Central memory CD8-positive, alpha-beta T cell (primary cell): ENCODE data around the gene TRA2B.
A peak's percentile ranks its signal among the peaks of the same experiment; 100 is the strongest.

Source experiments
- ATAC-seq: fragments of 150-1000 bp; cut with Tn5 transposase; replicated peaks from 2 replicates; pipeline ENCODE4 v1.10.0; 2022; ENCODE audit warnings: mild to moderate bottlenecking, moderate FRiP score, moderate number of reproducible peaks; ENCODE audit not compliant: poor library complexity, severe bottlenecking; ENCODE audit errors: extremely low read depth
- DNase-seq, 2 donors: peaks; one replicate each; pipeline ENCODE4 v3.0.0; 2021; ENCODE audit warnings: low spot score in 2 of 2
- H3K27ac Mint-ChIP-seq: one replicate; pipeline ENCODE4 v1.8.0; 2022; ENCODE audit warnings: low read depth, mild to moderate bottlenecking, moderate library complexity, mixed read lengths
- H3K27me3 Mint-ChIP-seq: one replicate; pipeline ENCODE4 v1.8.0; 2022; ENCODE audit warnings: mixed read lengths
- H3K36me3 Mint-ChIP-seq: one replicate; pipeline ENCODE4 v1.8.0; 2022; ENCODE audit warnings: mild to moderate bottlenecking, moderate library complexity, mixed read lengths; ENCODE audit not compliant: insufficient read depth
- H3K4me1 Mint-ChIP-seq: one replicate; pipeline ENCODE4 v1.8.0; 2022; ENCODE audit warnings: mixed read lengths
- H3K4me3 Mint-ChIP-seq: one replicate; pipeline ENCODE4 v1.8.0; 2022; ENCODE audit warnings: mild to moderate bottlenecking, moderate library complexity, mixed read lengths
- H3K9me3 Mint-ChIP-seq: one replicate; pipeline ENCODE4 v1.8.0; 2022; ENCODE audit warnings: mixed read lengths

Gene TRA2B

GRCh38 chr3:185942907-185943759, 5.3 kb upstream of the TRA2B start:
- ATAC-seq (peak; percentile 95), DNase-seq (peak; percentile 74 to 84)
- Mint-ChIP-seq H3K4me3 (peak overlapping the region; percentile 25), H3K9me3 (no peaks in the 10 kb centered on the region), H3K27ac (peak overlapping the region; percentile 44), H3K27me3 (no peaks in the 10 kb centered on the region), H3K36me3 (no peaks in the 10 kb centered on the region), H3K4me1 (peaks cover 14% of the 10 kb centered on the region)

- Mint-ChIP-seq H3K27me3 (no peaks in the 10 kb centered on the region), H3K36me3 (peaks cover 6% of the 10 kb centered on the region), H3K4me1 (peaks cover 20% of the 10 kb centered on the region), H3K27ac (peak overlapping the region; percentile 44), H3K9me3 (no peaks in the 10 kb centered on the region), H3K4me3 (no peak overlapping the region)
- DNase-seq (no peak), ATAC-seq (no peak)
These were observed 4.6 kb upstream of the TRA2B start for GRCh38 chr3:185942396-185942795.

- Mint-ChIP-seq H3K27ac (no peak overlapping the region), H3K27me3 (no peaks in the 10 kb centered on the region), H3K4me1 (peaks cover 27% of the 10 kb centered on the region), H3K4me3 (no peak overlapping the region), H3K36me3 (peaks cover 20% of the 10 kb centered on the region), H3K9me3 (no peaks in the 10 kb centered on the region)
- ATAC-seq: no peak
- DNase-seq: no peak
These were observed 3.1 kb upstream of the TRA2B start for GRCh38 chr3:185940951-185941350.

- no peak overlapping the region for H3K4me3 Mint-ChIP-seq
- no peaks in the 10 kb centered on the region for H3K27me3 Mint-ChIP-seq
- ATAC-seq: no peak
- DNase-seq: no peak
- H3K4me1 Mint-ChIP-seq: peaks cover 39% of the 10 kb centered on the region
- no peaks in the 10 kb centered on the region for H3K9me3 Mint-ChIP-seq
- H3K27ac Mint-ChIP-seq: no peak overlapping the region
- H3K36me3 Mint-ChIP-seq: peaks cover 31% of the 10 kb centered on the region
These were observed 1.9 kb upstream of the TRA2B start for GRCh38 chr3:185939721-185940120.

DNA sequence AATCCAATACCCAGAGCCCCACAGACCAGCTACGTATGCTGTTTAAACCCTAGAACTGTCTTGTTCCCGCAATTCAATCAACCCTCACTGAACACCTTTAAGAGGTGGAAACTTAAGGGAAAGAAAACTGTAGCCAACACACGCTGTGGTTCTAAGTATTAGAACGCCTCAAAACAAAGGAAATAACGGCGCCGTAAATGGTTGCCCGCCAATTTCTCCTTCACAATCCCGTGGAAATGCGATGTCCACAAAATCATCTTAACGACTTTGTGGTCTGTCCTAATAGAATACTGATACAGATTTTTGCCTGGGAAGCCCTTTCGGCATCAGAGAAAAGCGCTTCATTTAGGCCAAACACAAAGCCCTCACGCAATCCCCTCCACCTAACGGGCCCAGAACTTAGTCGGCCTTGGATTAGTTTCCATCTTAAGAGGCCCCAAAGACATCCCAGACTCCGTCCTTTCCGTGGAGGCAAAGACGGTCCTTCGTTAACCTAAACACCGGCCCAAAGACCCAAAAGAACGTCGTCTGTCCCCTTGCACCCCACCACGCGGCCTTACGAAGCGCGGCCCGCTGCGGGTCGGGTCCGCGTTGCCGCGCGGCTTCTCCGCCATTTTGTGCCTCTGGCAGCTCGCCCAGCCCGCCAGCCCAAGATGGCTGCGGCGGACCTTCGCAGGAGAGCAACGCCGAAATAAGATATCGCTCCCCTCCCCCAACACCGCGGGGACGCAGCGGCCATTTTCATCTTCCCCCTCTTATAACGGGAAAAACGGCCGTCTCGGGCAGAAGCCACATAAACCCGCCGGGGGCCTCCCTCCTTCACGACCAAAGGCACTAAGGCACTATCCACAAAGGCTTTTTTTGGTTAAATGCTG, 763 bp downstream of the TRA2B start:
- Mint-ChIP-seq H3K27ac (peak overlapping the region; percentile 99), H3K36me3 (peaks cover 33% of the 10 kb centered on the region), H3K27me3 (no peaks in the 10 kb centered on the region), H3K4me3 (peak overlapping the region; percentile 100), H3K4me1 (peaks cover 52% of the 10 kb centered on the region), H3K9me3 (no peaks in the 10 kb centered on the region)
- DNase-seq (peak; percentile 79 to 85), ATAC-seq (peak; percentile 71)

DNA sequence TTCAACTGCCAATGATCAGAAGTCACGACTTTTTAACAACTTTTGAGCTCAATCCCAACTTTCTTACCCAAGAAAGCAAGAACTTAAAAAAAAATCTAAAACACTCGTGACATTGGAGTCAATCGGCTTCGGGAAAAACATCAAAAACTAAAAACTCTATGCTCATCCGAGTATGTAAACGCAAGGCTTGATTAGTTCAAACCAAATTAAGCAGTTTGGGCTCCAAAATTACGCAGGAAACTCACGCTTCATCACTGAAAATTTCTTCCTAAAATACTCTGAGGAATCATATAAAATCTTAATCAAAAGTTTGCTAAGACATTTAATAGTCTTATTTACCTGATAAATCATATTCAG, 1.6 kb downstream of the TRA2B start:
- peak overlapping the region; percentile 99 for H3K27ac Mint-ChIP-seq
- no peak for ATAC-seq
- H3K4me3 Mint-ChIP-seq: peak overlapping the region; percentile 100
- peaks cover 60% of the 10 kb centered on the region for H3K4me1 Mint-ChIP-seq
- DNase-seq: no peak
- no peaks in the 10 kb centered on the region for H3K9me3 Mint-ChIP-seq
- peaks cover 39% of the 10 kb centered on the region for H3K36me3 Mint-ChIP-seq
- no peaks in the 10 kb centered on the region for H3K27me3 Mint-ChIP-seq

GRCh38 chr3:185935465-185936272, 2.1 kb downstream of the TRA2B start:
- Mint-ChIP-seq H3K4me1 (peaks cover 66% of the 10 kb centered on the region), H3K4me3 (peak overlapping the region; percentile 100), H3K27ac (peak overlapping the region; percentile 99), H3K9me3 (no peaks in the 10 kb centered on the region), H3K27me3 (no peaks in the 10 kb centered on the region), H3K36me3 (peaks cover 44% of the 10 kb centered on the region)
- ATAC-seq (no peak), DNase-seq (no peak)

DNA sequence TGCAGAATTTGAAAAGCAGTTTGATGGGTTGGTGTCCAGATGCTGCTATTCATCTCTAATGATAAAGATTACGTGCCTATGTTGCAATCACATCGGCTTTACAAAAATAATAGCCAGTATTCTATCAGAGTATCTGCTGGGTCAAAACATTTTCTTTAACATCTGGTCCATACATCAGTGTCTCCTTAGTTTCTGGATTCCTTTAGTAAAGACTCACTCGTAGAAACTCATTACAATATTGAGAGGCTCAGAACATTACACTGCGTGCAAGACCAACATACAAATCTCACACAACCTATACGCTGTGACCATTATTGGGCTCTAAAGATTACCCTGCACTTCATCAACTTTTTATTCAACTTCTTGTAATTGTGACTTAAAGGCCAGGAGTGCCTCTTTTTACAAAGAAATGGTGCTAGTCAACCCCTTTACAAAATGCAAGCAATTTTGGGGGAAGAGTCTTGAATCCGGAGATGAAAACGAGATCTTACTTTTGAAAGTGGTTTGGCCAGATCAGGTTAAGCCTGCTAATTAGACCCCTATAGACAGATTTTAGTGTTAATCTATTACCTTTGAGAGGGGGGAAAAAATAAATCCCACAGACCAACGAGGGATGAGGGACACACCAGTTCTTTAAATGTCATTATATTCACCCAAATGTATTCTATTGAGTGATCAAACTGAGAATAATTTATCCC, 2.9 kb downstream of the TRA2B start:
- Mint-ChIP-seq H3K4me3 (peak overlapping the region; percentile 100), H3K36me3 (peaks cover 52% of the 10 kb centered on the region), H3K27me3 (no peaks in the 10 kb centered on the region), H3K9me3 (no peaks in the 10 kb centered on the region), H3K27ac (peak overlapping the region; percentile 99), H3K4me1 (peaks cover 73% of the 10 kb centered on the region)
- DNase-seq: no peak
- no peak for ATAC-seq

DNA sequence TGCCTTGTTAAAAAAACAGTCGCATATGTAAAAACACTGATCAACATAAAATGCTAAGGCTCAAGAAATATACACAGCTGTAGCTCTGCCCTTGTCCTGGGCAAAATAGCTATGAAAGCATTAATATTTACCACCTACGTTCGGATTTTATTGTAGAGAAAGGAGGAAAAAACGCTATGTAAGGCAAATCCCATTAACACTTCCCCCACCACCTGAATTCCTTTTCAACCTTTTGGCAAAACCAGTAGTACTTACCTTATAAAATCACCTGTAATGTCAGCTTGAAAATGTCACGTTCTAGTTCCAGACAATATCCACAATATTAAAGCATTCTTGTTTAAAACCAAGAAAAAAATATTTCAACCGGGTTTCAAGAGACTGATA, 3.6 kb downstream of the TRA2B start:
- Mint-ChIP-seq H3K27ac (peak overlapping the region; percentile 99), H3K27me3 (no peaks in the 10 kb centered on the region), H3K36me3 (peaks cover 58% of the 10 kb centered on the region), H3K4me1 (peaks cover 81% of the 10 kb centered on the region), H3K9me3 (no peaks in the 10 kb centered on the region), H3K4me3 (peak overlapping the region; percentile 100)
- ATAC-seq (no peak), DNase-seq (no peak)

- ATAC-seq (no peak), DNase-seq (no peak)
- Mint-ChIP-seq H3K36me3 (peaks cover 64% of the 10 kb centered on the region), H3K4me3 (peak overlapping the region; percentile 100), H3K27ac (peak overlapping the region; percentile 99), H3K9me3 (no peaks in the 10 kb centered on the region), H3K4me1 (peaks cover 87% of the 10 kb centered on the region), H3K27me3 (no peaks in the 10 kb centered on the region)
These were observed 4.2 kb downstream of the TRA2B start for GRCh38 chr3:185933374-185934173.

- Mint-ChIP-seq H3K27me3 (no peaks in the 10 kb centered on the region), H3K4me1 (peaks cover 92% of the 10 kb centered on the region), H3K27ac (peak overlapping the region; percentile 86), H3K9me3 (no peaks in the 10 kb centered on the region), H3K36me3 (peaks cover 62% of the 10 kb centered on the region), H3K4me3 (peak overlapping the region; percentile 71)
- DNase-seq: no peak
- ATAC-seq: no peak
These were observed 5.8 kb downstream of the TRA2B start for GRCh38 chr3:185931777-185932612.
